GM19372 (cell line): ENCODE measurements around the gene CA9.

ENCODE experiments used
- ATAC-seq: cut with Tn5 transposase; IDR thresholded peaks from one replicate; pipeline ENCODE4 v1.9.1; 2021; ENCODE audit warnings: mild to moderate bottlenecking, low read depth, moderate library complexity; ENCODE audit not compliant: unreplicated experiment

The CA9 gene

DNA sequence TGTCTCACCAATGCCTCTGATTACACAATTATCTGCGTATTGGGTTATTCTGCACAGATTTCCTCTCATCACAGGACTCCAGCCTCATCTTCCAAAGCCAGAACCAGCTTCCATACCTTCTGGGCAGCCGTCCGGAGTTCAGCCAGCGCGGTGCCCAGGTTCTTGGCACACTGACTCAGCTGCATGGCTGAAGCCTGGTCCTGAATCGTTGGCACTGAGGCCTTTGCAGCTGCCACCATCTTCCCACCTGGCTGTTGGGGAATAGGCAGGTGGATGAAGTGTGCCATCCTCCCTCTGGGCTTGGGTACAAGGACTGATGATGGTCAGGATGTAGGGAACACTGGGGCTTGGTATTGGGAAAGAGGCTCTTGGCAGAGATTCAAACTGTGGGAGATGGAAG, 40.4 kb downstream of the CA9 start:
- ATAC-seq, result no peak

DNA sequence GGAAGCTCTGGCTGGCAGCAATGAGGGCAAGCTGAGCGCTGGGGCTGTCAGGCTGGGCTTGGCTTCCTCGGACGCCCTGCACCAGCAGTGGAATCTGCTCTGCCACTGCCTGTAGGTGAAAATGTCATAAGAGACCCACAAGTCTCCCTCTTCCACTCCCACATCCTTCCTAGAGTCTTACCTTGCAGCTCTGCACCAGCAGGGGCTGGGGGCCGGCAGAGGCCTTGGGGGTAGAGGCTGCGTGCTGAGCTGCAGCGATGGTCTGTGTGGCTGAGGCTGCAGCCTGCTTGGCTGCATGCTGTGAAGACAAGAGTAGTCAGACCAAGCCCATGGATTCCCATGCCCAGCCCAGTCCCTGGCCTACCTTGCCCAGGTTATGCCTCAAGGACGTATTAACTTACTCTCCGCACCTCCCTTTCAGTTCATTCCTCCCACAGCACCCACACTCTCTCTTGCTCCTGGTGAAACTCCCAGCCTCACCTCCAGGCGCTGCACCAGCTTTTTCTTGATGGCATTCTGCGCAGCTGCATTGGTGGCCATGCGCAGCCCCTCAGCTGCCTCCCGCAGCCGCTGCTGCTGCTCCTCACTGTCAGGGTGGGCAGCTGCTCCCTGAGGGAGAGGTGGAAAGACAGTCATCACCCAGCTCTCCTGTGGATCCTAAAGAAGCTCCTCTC, 41.0 kb downstream of the CA9 start:
- ATAC-seq, result no peak

DNA sequence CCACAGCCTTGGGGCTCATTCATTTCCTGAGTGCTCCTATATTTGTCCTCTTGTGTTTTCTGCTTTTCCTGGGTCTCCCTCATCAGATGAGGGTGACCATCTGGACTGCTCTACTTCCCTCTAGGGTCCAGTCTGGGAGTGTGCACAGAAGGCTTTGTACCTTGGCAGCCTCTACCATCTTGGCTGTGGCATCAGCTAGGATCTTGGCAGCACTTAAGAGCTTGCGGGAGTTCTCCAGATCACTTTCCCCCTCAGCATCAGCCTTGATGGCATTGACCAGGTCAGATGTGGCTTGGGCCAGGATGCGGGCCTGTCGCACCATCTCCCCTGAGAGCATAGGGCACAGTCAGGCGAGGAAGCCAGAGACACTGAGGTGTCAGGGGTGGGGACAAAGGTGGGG, 42.5 kb downstream of the CA9 start:
- ATAC-seq, result no peak

DNA sequence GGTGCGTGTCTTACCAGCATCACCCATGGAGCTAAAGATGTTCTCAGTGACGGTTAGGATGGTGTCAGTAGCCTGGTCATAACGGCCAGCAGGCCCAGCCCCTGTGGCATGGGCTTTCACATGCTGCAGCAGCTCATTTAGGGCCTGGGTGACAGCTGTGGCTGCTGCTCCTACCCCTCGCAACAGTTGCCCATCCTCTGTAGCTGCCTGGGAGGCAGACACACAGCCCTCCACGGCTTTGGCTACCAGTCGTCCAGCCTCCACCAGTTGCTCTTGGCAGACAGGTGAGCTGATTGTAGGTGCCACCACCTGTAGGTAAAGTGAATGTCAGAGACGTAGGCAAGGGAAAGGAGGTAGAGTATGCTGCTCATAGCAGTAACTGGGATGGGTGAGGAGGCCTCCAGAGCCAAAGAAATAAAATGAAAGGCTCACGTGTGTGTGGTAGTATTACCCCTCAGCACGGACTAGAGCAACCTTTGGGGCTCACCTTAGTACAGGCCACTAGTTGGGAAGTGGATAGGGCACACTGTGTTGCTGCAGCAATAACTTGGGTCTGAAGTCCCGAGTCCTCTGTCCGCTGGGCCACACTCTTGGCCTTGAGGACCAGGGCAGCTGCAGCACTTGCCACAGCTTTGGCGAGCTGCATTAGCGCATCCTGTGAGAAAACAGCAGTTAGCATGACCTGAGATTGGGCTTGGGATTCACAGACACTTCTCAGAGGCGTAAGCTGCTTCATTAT, 43.6 kb downstream of the CA9 start:
- ATAC-seq, result no peak

DNA sequence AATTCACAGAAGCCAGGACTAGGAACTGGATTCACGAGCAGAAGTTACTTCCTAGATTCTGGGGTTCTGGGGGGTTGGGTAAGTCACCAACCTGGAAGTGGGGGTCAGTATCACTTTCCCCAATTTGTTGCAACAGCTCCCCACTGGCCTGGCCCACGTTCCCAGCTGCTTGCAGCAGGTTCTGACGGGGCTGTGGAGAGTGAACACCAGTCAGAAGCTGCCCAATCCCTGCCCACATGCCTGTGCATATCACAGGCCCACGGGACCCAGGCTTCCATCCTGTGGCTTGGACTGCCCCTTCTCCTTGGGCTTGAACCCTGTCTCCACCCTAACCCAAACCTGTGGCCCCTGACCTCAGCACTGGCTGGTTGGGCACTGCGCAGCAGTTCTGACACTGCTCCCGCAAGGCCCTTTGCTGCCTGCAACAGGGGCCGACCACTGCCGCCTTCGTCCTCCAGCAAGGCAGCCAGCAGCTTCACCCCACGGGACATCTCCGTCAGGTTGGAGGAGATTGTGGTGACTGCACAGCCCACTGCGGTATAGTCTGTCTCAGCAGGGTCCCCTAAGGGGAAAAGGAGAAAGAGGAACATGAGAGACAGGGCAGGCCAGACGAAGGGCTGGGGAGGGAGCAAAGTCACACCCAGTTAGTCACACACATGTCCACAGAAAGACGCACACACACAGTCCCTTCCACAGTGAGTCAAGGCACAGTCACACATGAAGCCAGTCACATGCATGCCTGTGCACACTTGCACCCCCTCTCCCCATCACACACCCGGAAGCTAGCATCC, 45.2 kb downstream of the CA9 start:
- no peak for ATAC-seq

DNA sequence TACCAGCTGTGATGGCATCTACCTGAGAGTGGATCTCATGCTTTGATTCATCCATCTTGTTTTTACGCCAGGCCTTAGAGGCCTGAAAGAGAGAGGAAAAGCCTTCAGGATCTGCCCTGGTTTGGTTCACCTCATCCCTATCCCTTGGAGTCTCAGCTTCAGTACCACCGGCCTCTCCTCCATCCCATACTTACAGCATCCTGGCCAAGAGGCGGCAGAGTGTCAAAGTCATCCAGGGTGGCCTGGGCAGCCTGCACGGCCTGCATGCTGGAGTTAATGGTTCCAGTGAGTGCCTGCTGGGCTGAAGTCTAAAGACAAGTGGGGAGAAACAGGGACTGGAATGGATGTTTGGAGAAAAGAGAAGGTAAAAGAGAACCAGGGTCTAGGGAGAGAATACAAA, 45.8 kb downstream of the CA9 start:
- no peak for ATAC-seq

DNA sequence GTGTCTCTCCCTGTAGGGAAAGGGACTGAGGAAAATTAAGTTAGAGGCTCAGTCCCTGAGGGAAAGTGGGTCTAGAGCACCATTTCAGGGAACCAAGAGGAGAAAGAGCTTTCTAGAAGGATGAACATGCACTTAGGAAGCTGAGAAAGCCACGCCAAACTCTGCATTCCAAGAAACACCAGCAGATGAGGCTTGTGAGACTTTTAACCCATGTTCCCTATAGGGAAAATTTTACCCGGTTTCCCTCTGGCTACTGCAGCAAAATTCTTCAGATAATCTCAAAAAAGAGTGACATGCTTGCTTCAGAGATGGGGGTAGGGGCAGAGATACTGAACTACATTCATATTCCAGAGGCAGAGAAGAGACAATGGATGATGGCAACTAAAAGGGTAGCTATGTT, 49.7 kb downstream of the CA9 start:
- no peak for ATAC-seq

DNA sequence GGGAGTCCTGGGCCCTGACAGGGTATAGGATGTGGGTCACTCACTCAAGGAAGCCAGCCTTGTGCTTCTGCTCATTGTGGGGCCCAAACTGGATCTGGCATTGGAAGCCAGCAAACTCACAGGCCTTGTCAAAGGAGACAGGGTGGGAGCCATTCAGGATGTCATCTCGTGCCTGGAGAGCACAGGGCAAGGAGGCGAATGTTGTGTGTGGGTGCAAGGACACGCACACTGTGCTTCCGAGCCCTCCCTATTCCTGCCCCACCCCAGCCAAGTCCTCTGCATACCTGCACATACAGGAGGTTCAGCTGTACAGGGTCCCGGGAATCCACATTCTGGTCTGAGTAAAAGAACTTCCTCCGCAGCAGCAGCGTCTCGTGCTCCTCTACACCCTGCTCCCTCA, 50.2 kb downstream of the CA9 start:
- ATAC-seq, result no peak

DNA sequence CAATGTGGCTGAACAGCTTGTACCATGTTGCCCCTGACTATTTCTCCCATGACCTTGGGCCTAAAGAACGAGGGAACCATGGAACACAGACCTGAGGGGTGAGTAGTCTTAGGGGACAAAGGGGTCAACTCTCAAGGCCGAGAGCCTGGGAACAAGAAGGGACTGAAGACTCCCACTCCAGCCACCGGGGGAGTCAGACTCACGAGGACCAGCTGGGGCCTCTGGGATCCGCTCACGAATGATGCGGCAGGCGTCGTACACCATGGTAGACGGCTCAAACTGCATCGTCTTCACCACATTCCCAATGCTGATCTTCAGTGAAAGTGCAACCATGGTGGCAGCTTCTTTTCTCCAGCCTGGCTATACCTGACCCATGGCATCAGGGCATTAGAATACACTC, 51.6 kb downstream of the CA9 start:
- no peak for ATAC-seq

DNA sequence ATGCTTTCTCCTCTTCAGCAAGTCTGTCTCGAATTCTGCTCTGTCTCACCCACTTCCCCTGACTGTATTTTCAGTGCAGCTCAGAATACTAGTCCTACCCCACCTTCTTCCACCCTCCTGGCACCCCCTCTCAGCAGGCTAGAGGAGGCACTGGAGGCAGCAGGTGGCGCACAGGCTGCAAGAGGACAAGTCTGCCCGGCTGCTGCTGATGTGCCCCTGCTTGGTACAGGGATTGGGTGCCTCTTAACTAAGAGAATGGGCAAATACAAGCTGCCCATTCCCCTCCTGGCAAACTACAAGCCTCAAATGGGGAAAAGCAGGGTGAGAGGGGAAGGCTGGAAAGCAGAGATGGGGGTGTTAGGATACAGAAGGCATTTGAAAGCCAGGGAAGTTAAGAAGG, 53.2 kb downstream of the CA9 start:
- no peak for ATAC-seq

DNA sequence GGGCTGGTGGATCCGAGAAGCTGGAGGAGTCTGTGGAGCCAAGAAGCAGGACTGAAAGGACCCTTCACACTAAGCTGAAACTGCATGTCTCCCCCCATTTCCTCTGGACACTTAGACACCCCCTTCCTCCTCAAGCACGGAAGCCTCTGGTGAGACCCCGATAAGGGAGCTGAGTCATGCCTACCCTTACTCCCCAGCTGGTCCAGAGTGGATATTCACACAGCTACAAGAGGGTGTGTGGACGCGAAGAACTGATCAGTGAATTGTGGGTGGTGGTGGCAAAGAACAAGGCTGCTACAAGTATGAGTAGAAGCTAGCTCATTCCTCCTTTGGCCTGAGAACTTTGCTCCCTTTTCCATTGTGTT, 53.9 kb downstream of the CA9 start:
- ATAC-seq, result no peak

DNA sequence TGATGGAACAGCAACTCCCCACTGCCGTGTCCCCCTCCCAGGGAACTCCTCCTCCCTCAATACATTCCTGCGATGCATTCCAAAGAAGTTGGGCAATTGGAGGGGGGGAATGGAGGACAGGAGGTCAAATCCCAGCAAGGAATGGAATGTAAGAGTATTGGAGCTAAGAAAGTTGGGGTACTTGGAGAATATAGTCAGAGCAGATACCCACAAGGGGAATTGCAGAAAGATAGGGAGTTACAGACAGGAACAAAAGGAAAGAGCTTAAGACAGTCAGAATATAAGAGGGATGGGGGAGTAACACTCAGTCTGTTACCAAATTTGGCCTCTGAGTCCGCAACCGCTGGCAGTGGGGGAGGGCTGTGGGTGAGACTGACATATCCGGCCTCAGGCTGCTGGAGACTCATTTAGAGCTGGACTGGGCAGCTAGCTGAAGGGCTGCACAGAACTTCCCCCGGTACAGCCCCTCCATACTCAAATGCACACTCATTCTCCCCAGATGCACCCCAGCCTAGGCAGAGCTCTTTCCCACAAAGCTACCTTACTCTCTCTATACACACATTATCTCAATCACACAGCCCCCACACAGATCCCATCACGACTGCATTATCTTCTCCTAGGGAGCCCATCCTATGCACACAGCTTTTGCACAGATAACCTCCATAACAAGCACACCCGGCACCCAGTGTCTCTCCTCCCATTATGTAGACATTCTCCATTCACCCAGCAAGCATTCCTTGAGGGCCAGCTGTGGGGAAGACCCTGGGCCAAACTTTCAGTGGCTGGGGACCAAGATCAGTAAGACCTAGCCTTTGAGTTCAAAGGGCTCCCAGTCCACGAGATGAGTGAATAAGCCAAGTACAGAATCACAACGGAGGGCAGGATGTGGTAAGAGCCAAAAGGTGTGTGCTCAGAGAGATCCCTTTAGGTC, 54.6 kb downstream of the CA9 start:
- ATAC-seq, result no peak

DNA sequence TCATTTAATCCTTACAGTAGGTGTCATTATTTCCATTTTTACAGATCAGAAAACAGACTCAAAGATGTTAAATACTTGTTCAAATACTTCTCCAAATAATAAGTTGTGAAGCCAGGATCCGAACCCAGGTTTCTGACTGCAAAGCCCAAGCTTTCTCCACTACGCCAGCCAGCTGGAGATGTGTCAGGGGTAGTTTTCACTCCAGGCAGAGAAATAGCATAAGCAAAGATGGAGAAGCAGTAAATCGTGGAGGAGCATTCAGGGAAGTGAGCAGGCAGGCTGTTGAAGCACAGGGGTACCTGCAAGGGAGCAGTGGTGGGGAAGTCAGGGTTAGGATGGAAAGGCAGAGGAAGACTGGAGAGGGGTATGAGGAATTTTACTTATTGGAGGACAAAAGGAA, 55.4 kb downstream of the CA9 start:
- no peak for ATAC-seq

DNA sequence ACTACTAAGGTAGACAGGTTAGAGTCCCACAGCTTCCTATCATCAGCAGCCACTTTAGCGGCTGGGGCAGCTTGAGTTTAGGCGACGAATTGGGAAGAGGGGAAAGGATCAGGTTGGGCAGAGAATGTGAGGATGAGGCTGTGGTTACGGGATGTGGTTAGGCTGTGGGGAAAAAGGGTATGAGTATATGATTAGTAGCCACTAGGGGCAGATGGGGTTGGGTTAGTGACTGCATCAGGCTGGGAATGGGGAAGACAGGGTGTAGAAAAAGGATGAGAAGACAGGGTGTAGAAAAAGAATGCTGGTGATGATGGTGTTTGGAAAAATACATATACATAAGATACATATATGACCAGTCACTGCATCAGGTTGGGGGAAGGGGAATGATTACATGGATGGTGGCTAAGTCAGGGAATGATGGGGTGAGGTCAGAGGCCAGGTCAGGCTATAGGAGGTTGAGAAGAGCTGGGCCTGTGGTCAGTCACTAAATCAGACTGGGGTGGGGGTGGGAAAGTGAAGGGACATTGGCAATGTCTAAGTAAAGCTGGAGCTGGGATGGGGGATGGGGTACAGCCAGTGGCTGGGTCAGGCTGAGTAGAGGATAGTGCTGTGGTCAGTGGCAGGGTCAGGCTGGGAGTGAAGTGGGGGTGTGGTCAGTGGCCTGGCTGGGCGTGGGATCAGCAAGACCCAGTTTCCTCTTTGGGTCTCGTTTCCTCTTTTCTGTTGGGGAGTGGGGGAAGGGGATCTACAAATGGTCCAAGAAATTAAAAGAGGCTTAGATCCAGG, 56.2 kb downstream of the CA9 start:
- no peak for ATAC-seq

DNA sequence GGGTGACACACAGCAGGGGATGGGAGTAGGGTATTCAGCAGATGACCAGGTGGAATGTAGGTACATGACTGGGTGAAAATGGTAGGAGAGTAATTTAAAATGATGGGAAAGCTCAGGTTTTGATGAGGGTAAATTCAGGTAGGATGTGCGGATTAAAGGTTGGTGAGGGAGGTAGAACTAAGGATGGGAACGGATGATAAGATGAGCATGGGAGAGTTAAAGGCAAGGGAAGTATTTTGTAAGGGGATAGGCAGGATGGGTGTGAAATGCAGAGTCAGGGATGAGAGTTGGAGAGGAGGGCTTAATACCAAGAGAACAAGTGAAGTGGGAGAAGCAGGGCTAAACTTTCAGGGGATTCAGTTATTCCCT, 56.7 kb downstream of the CA9 start:
- no peak for ATAC-seq
